ENCODE data around the gene DOCK3. TPM values are rescaled to one million over a fixed set of nuclear protein-coding genes. Genes with fewer than 3 reads are reported as not detected.

Gene DOCK3
- total RNA-seq, 1 experiment from 2014 or later = 8.3 TPM

DNA sequence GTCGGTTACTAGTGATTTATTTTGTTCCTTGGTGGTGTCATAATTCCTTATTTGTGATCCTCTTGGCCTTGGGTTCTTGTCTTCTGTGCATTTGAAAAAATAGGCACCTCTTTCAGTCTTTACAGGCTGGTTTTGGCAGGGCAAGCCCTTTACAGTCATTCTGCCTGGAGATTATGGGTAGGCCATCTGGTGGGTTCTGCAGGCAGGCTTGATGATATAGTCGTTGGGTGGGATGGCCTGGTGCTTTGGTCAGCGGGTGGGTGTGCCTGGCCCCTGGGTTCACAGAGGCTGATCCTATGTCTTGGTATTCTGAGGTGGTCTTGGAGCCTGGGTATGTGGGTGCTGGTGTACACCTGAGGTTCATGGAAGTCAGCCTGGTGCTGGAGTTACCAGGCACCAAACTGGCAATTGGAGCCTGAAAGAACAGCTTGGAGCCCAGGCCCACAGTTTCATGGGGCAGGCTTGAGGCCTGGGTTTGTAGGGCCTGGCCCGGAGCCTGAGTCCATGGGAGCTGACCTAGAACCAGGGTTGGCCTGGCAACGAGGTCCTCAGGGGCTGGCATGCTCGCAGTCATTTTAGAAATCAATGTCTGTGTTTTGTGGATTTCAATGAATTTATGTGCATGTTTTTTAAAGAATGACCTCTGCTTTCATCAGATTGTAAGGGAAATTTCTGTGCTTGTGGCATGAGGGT, 63.3 kb downstream of the DOCK3 start:
- Histone ChIP-seq H3K9ac (ENCODE audit: extremely low read depth, insufficient read length, low read length) (no peak overlapping the region), H2BK120ac (ENCODE audit: low read depth, low read length, poor library complexity, severe bottlenecking) (no peak overlapping the region), H3K9me3 (ENCODE audit: control insufficient read depth, low read depth, low read length) (no peaks in the 10 kb centered on the region), H3K4me1 (ENCODE audit: insufficient read depth, low read length) (peaks cover 4% of the 10 kb centered on the region; the same call in 1 of the 2 replicates), H3K27ac (ENCODE audit: insufficient read length, low read depth, low read length) (no peak overlapping the region), H3T11ph (ENCODE audit: low read length) (no peak overlapping the region), H3K27me3 (ENCODE audit: insufficient read depth, low read length) (no peaks in the 10 kb centered on the region), H2AFZ (ENCODE audit: low read length) (no peak overlapping the region), H3K23me2 (ENCODE audit: insufficient read length, low read depth, low read length, poor library complexity, severe bottlenecking) (no peaks in the 10 kb centered on the region), H3K56ac (ENCODE audit: insufficient read length, low read depth, low read length) (no peak overlapping the region), H3K79me2 (ENCODE audit: insufficient read depth, low read length) (peaks cover 2% of the 10 kb centered on the region; the same call in 1 of the 2 replicates), H2BK15ac (ENCODE audit: low read depth, low read length) (no peak overlapping the region), H4K20me1 (ENCODE audit: control insufficient read depth, insufficient read depth, insufficient read length) (no peaks in the 10 kb centered on the region), H3K23ac (ENCODE audit: insufficient read length, low read depth, low read length) (no peak overlapping the region), H2BK5ac (ENCODE audit: insufficient read length, low read length) (no peak overlapping the region), H3K14ac (ENCODE audit: insufficient read depth, low read length) (peak overlapping the region; percentile 52; the same call in 1 of the 2 replicates), H3K79me1 (ENCODE audit: insufficient read depth, low read depth, low read length, poor library complexity, severe bottlenecking) (no peaks in the 10 kb centered on the region), H4K91ac (ENCODE audit: insufficient read length, low read depth, low read length) (no peak overlapping the region), H3K4me2 (ENCODE audit: insufficient read depth, insufficient read length, low read length) (no peak overlapping the region), H4K8ac (replicated peaks; ENCODE audit: insufficient read length, low read depth, low read length) (no peak overlapping the region), H2AK5ac (ENCODE audit: insufficient read length, low read length) (no peak overlapping the region), H4K5ac (ENCODE audit: insufficient read length, low read depth, low read length) (no peak overlapping the region), H3K4ac (ENCODE audit: low read depth, low read length) (no peak overlapping the region), H2BK12ac (ENCODE audit: insufficient read length, low read depth, low read length) (no peak overlapping the region), H2BK20ac (ENCODE audit: low read depth, low read length, poor library complexity, severe bottlenecking) (no peak overlapping the region), H3K18ac (ENCODE audit: insufficient read length, low read depth, low read length) (peak overlapping the region; percentile 27)
- peaks cover 11 to 27% (median 16%) of the 10 kb centered on the region in 3 experiments for H3K36me3 Mint-ChIP-seq (ENCODE audit: insufficient read depth in 1 of 3, low read depth in 3 of 3)
- H3K27ac Mint-ChIP-seq = peak overlapping the region; percentile 22 to 87 (median 53); a peak in 6 of 7 replicates
- H3K4me3 Mint-ChIP-seq = no peak overlapping the region
- TF ChIP-seq, protein P1, sequence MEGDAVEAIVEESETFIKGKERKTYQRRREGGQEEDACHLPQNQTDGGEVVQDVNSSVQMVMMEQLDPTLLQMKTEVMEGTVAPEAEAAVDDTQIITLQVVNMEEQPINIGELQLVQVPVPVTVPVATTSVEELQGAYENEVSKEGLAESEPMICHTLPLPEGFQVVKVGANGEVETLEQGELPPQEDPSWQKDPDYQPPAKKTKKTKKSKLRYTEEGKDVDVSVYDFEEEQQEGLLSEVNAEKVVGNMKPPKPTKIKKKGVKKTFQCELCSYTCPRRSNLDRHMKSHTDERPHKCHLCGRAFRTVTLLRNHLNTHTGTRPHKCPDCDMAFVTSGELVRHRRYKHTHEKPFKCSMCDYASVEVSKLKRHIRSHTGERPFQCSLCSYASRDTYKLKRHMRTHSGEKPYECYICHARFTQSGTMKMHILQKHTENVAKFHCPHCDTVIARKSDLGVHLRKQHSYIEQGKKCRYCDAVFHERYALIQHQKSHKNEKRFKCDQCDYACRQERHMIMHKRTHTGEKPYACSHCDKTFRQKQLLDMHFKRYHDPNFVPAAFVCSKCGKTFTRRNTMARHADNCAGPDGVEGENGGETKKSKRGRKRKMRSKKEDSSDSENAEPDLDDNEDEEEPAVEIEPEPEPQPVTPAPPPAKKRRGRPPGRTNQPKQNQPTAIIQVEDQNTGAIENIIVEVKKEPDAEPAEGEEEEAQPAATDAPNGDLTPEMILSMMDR (conservative IDR thresholded peaks at IDR 0.05) = no peak
- no peak for DNase-seq
- peaks cover 17 to 22% of the 10 kb centered on the region in 2 experiments for H3K9me3 Mint-ChIP-seq
- no peaks in the 10 kb centered on the region for H3K27me3 Mint-ChIP-seq (ENCODE audit: low read depth)
- H3K4me1 Mint-ChIP-seq = peaks cover 28 to 34% of the 10 kb centered on the region in 2 experiments
- WGBS (ENCODE audit: extremely low coverage, insufficient read length, low lambda C conversion rate) = no CpG with 5 or more reads among the region's 6 CpGs

Measured in H9 (cell line).